Neural progenitor cell (in vitro differentiated cells): Measurements from ENCODE around the gene DMWD.

ENCODE experiments used
- CTCF ChIP-seq: fragments of 200-600 bp; sonication (generic); IDR thresholded peaks from 2 replicates; pipeline ENCODE4 v1.5.1; 2017; ENCODE audit warnings: antibody characterized with exemption, mild to moderate bottlenecking
- EZH2 ChIP-seq: fragments of 200-600 bp; sonication (generic); IDR thresholded peaks from 2 replicates; pipeline ENCODE4 v1.6.1; 2017; ENCODE audit warnings: antibody characterized with exemption, mild to moderate bottlenecking, moderate library complexity
- EZH2phosphoT487 ChIP-seq: fragments of 200-600 bp; sonication (generic); IDR thresholded peaks from 2 replicates; pipeline ENCODE4 v1.6.1; 2017; ENCODE audit warnings: antibody characterized with exemption

GRCh38 chr19:45824531-45825262 lies 32.1 kb upstream of the DMWD start:
- no peak for TF ChIP-seq CTCF
- TF ChIP-seq EZH2: no peak
- no peak for TF ChIP-seq EZH2phosphoT487
